Activated T-cell treated with anti-CD3 and anti-CD28 coated beads, Interleukin-2, amount 50 U/mL, for 24 hours (primary cell): Measurements from ENCODE around the gene ADM.
A peak's percentile ranks its signal among the peaks of the same experiment; 100 is the strongest.

ENCODE experiments used
- DNase-seq: peaks from one replicate; pipeline ENCODE4 v3.0.0-alpha.2; 2020
- H3K27ac Mint-ChIP-seq: 2 replicates; pipeline ENCODE4 v1.8.0; 2020; ENCODE audit warnings: mild to moderate bottlenecking, mixed read lengths
- H3K27me3 Mint-ChIP-seq: 2 replicates; pipeline ENCODE4 v1.8.0; 2020; ENCODE audit warnings: mixed read lengths
- H3K36me3 Mint-ChIP-seq: 2 replicates; pipeline ENCODE4 v1.8.0; 2020; ENCODE audit warnings: low read depth, mixed read lengths
- H3K4me1 Mint-ChIP-seq: 2 replicates; pipeline ENCODE4 v1.8.0; 2020; ENCODE audit warnings: low read depth, mixed read lengths
- H3K4me3 Mint-ChIP-seq: 2 replicates; pipeline ENCODE4 v1.8.0; 2020; ENCODE audit warnings: mild to moderate bottlenecking, moderate library complexity, mixed read lengths
- H3K9me3 Mint-ChIP-seq: 2 replicates; pipeline ENCODE4 v1.8.0; 2020; ENCODE audit warnings: mixed read lengths

ADM gene

GRCh38 chr11:10285148-10285802 lies 19.6 kb upstream of the ADM start:
- Mint-ChIP-seq H3K36me3 (no peaks in the 10 kb centered on the region), H3K27me3 (no peaks in the 10 kb centered on the region), H3K4me1 (peaks cover 3% of the 10 kb centered on the region), H3K27ac (no peak overlapping the region), H3K4me3 (no peak overlapping the region), H3K9me3 (no peaks in the 10 kb centered on the region)
- no peak for DNase-seq

GRCh38 chr11:10287140-10287539 lies 17.7 kb upstream of the ADM start:
- H3K27me3 Mint-ChIP-seq: peaks cover 5% of the 10 kb centered on the region
- H3K4me3 Mint-ChIP-seq: no peak overlapping the region
- peaks cover 9% of the 10 kb centered on the region for H3K4me1 Mint-ChIP-seq
- DNase-seq: no peak
- H3K36me3 Mint-ChIP-seq: no peaks in the 10 kb centered on the region
- H3K27ac Mint-ChIP-seq: no peak overlapping the region
- no peaks in the 10 kb centered on the region for H3K9me3 Mint-ChIP-seq

- H3K4me3 Mint-ChIP-seq: no peak overlapping the region
- no peaks in the 10 kb centered on the region for H3K36me3 Mint-ChIP-seq
- no peak for DNase-seq
- peaks cover 15% of the 10 kb centered on the region for H3K4me1 Mint-ChIP-seq
- no peak overlapping the region for H3K27ac Mint-ChIP-seq
- peaks cover 10% of the 10 kb centered on the region for H3K27me3 Mint-ChIP-seq
- no peaks in the 10 kb centered on the region for H3K9me3 Mint-ChIP-seq
Observed at GRCh38 chr11:10287766-10288715, 16.8 kb upstream of the ADM start.

- Mint-ChIP-seq H3K4me3 (no peak overlapping the region), H3K27ac (no peak overlapping the region), H3K27me3 (peaks cover 13% of the 10 kb centered on the region), H3K4me1 (peaks cover 19% of the 10 kb centered on the region), H3K36me3 (no peaks in the 10 kb centered on the region), H3K9me3 (no peaks in the 10 kb centered on the region)
- no peak for DNase-seq
Observed at GRCh38 chr11:10288881-10289764, 15.8 kb upstream of the ADM start.

- Mint-ChIP-seq H3K4me3 (no peak overlapping the region), H3K27ac (no peak overlapping the region), H3K27me3 (peaks cover 17% of the 10 kb centered on the region), H3K36me3 (no peaks in the 10 kb centered on the region), H3K4me1 (peaks cover 22% of the 10 kb centered on the region), H3K9me3 (no peaks in the 10 kb centered on the region)
- DNase-seq: no peak
Observed at GRCh38 chr11:10289765-10290380, 15.0 kb upstream of the ADM start.

GRCh38 chr11:10291801-10292638 lies 12.9 kb upstream of the ADM start:
- H3K36me3 Mint-ChIP-seq: no peaks in the 10 kb centered on the region
- H3K4me1 Mint-ChIP-seq: peaks cover 33% of the 10 kb centered on the region
- H3K9me3 Mint-ChIP-seq: no peaks in the 10 kb centered on the region
- H3K4me3 Mint-ChIP-seq: no peak overlapping the region
- peaks cover 39% of the 10 kb centered on the region for H3K27me3 Mint-ChIP-seq
- DNase-seq: no peak
- H3K27ac Mint-ChIP-seq: no peak overlapping the region

- peak; percentile 88 for DNase-seq
- Mint-ChIP-seq H3K4me1 (peaks cover 42% of the 10 kb centered on the region), H3K4me3 (peak within 1 kb of the TSS; percentile 74), H3K27ac (no peak within 1 kb of the TSS), H3K27me3 (peaks cover 43% of the 10 kb centered on the region), H3K9me3 (no peaks in the 10 kb centered on the region), H3K36me3 (no peaks in the 10 kb centered on the region)
Observed at GRCh38 chr11:10293423-10294289, 11.2 kb upstream of the ADM start, which contains the start of gene SBF2. Gene SBF2 (minus strand): TSS chr11:10294219. CDS start chr11:10294069, 150 bp downstream.

- Mint-ChIP-seq H3K9me3 (no peaks in the 10 kb centered on the region), H3K4me1 (peaks cover 45% of the 10 kb centered on the region), H3K27ac (no peak overlapping the region), H3K36me3 (no peaks in the 10 kb centered on the region), H3K4me3 (peak overlapping the region; percentile 74), H3K27me3 (peaks cover 48% of the 10 kb centered on the region)
- peak; percentile 34 for DNase-seq
Observed at GRCh38 chr11:10294290-10294953, 10.5 kb upstream of the ADM start.

- Mint-ChIP-seq H3K4me3 (peak overlapping the region; percentile 74), H3K27me3 (peaks cover 54% of the 10 kb centered on the region), H3K9me3 (no peaks in the 10 kb centered on the region), H3K4me1 (peaks cover 47% of the 10 kb centered on the region), H3K36me3 (no peaks in the 10 kb centered on the region), H3K27ac (no peak overlapping the region)
- DNase-seq: no peak
Observed at GRCh38 chr11:10295064-10295901, 9.6 kb upstream of the ADM start.

GRCh38 chr11:10298342-10298741 lies 6.5 kb upstream of the ADM start:
- H3K9me3 Mint-ChIP-seq: no peaks in the 10 kb centered on the region

GRCh38 chr11:10301656-10302358 lies 3.1 kb upstream of the ADM start:
- peaks cover 54% of the 10 kb centered on the region for H3K4me1 Mint-ChIP-seq

More at GRCh38 chr11:10298342-10298741, 6.5 kb upstream of the ADM start:
- DNase-seq: peak; percentile 46
- H3K27ac Mint-ChIP-seq: no peak overlapping the region
- H3K36me3 Mint-ChIP-seq: no peaks in the 10 kb centered on the region
- H3K4me1 Mint-ChIP-seq: peaks cover 43% of the 10 kb centered on the region
- H3K4me3 Mint-ChIP-seq: no peak overlapping the region
- peaks cover 67% of the 10 kb centered on the region for H3K27me3 Mint-ChIP-seq

More at GRCh38 chr11:10301656-10302358, 3.1 kb upstream of the ADM start:
- DNase-seq: no peak
- no peaks in the 10 kb centered on the region for H3K9me3 Mint-ChIP-seq
- H3K36me3 Mint-ChIP-seq: no peaks in the 10 kb centered on the region
- peak overlapping the region; percentile 85 for H3K4me3 Mint-ChIP-seq
- H3K27ac Mint-ChIP-seq: no peak overlapping the region
- peaks cover 74% of the 10 kb centered on the region for H3K27me3 Mint-ChIP-seq
